ENCODE results near the gene FAM98C. TPM values are rescaled to one million over a fixed set of nuclear protein-coding genes. Genes with fewer than 3 reads are reported as not detected.

The FAM98C gene
- total RNA-seq, 3 donors from 2014 or later: 24.1 to 42.3 (median 30.1) TPM

- intact Hi-C loops (cut with DNase I, micrococcal nuclease): no loop called here
- ATAC-seq: no peak
- no peak for DNase-seq
- no peaks in the 10 kb centered on the region for H3K4me1 ChIP-seq (ENCODE audit: low read depth)
- H3K9me3 ChIP-seq: no peaks in the 10 kb centered on the region
- no peak overlapping the region for H3K4me3 ChIP-seq
- no peaks in the 10 kb centered on the region for H3K36me3 ChIP-seq (ENCODE audit: low read depth)
- TF ChIP-seq, protein P1, sequence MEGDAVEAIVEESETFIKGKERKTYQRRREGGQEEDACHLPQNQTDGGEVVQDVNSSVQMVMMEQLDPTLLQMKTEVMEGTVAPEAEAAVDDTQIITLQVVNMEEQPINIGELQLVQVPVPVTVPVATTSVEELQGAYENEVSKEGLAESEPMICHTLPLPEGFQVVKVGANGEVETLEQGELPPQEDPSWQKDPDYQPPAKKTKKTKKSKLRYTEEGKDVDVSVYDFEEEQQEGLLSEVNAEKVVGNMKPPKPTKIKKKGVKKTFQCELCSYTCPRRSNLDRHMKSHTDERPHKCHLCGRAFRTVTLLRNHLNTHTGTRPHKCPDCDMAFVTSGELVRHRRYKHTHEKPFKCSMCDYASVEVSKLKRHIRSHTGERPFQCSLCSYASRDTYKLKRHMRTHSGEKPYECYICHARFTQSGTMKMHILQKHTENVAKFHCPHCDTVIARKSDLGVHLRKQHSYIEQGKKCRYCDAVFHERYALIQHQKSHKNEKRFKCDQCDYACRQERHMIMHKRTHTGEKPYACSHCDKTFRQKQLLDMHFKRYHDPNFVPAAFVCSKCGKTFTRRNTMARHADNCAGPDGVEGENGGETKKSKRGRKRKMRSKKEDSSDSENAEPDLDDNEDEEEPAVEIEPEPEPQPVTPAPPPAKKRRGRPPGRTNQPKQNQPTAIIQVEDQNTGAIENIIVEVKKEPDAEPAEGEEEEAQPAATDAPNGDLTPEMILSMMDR (IDR thresholded peaks at IDR 0.05): no peak
These were observed 48.1 kb downstream of the FAM98C start for GRCh38 chr19:38451036-38451435.

GRCh38 chr19:38451629-38452028 is 48.7 kb downstream of the FAM98C start:
- ATAC-seq: no peak

GRCh38 chr19:38452430-38453366 is 49.8 kb downstream of the FAM98C start:
- peak; percentile 33 for ATAC-seq
- Histone ChIP-seq H3K36me3 (ENCODE audit: low read depth) (no peaks in the 10 kb centered on the region), H3K4me3 (no peak overlapping the region), H3K9me3 (no peaks in the 10 kb centered on the region), H3K4me1 (ENCODE audit: low read depth) (no peaks in the 10 kb centered on the region)
- intact Hi-C loops (cut with DNase I, micrococcal nuclease): no loop called here
- TF ChIP-seq, protein P1 (IDR thresholded peaks at IDR 0.05): no peak
- DNase-seq: peak in 1 of 3 donors; percentile 6

More at GRCh38 chr19:38451629-38452028, 48.7 kb downstream of the FAM98C start:
- Histone ChIP-seq H3K36me3 (ENCODE audit: low read depth) (no peaks in the 10 kb centered on the region), H3K4me3 (no peak overlapping the region), H3K4me1 (ENCODE audit: low read depth) (no peaks in the 10 kb centered on the region), H3K9me3 (no peaks in the 10 kb centered on the region)
- DNase-seq: no peak
- TF ChIP-seq, protein P1 (IDR thresholded peaks at IDR 0.05): no peak
- intact Hi-C loops (cut with DNase I, micrococcal nuclease): no loop called here

DNA sequence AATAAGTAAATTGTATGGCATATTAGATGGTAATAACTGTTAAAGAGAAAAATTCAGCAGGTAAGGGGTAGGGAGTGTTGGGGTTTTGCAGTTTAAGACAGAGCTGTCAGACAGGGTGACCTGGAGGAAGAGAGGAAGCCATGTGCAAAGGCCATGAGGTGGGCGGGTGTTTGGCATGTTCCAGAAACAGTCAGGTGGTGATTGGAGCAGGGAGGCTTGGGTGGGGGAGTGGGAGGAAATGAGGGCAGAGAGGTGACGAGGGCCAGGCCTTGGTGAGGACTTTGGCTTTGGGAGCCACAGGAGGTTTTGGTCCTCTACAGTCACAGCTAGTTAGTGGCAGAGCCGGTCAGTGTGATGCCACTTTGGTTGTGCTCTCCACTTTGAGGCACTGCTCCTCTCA is 50.7 kb downstream of the FAM98C start:
- intact Hi-C loops (cut with DNase I, micrococcal nuclease): no loop called here
- no peaks in the 10 kb centered on the region for H3K4me1 ChIP-seq (ENCODE audit: low read depth)

GRCh38 chr19:38455031-38455430 is 52.1 kb downstream of the FAM98C start:
- H3K4me3 ChIP-seq: no peak overlapping the region
- H3K9me3 ChIP-seq: no peaks in the 10 kb centered on the region
- no peaks in the 10 kb centered on the region for H3K36me3 ChIP-seq (ENCODE audit: low read depth)
- DNase-seq: no peak
- intact Hi-C loops (cut with DNase I, micrococcal nuclease): no loop called here
- TF ChIP-seq, protein P1 (IDR thresholded peaks at IDR 0.05): no peak
- no peaks in the 10 kb centered on the region for H3K4me1 ChIP-seq (ENCODE audit: low read depth)
- ATAC-seq: no peak

More for the DNA sequence above, 50.7 kb downstream of the FAM98C start:
- no peak for DNase-seq
- TF ChIP-seq, protein P1 (IDR thresholded peaks at IDR 0.05): no peak
- no peak overlapping the region for H3K4me3 ChIP-seq
- H3K9me3 ChIP-seq: no peaks in the 10 kb centered on the region
- H3K36me3 ChIP-seq (ENCODE audit: low read depth): no peaks in the 10 kb centered on the region
- ATAC-seq: no peak
